ENCODE results near the gene SHISA9. TPM values are rescaled to one million over a fixed set of nuclear protein-coding genes. Genes with fewer than 3 reads are reported as not detected.

Gene SHISA9
- total RNA-seq, 2 donors from 2014 or later: 0.11 TPM; not detected in 1

GRCh38 chr16:13264749-13265552, 363.6 kb downstream of the SHISA9 start:
- ATAC-seq (no peak), DNase-seq (ENCODE audit: low spot score) (no peak)
- H3K4me1 Mint-ChIP-seq (ENCODE audit: low read depth in 2 of 2): no peaks in the 10 kb centered on the region
- H3K27ac Mint-ChIP-seq: no peak overlapping the region
- peaks cover 14% of the 10 kb centered on the region for H3K9me3 Mint-ChIP-seq
- no peaks in the 10 kb centered on the region for H3K27me3 Mint-ChIP-seq
- H3K4me3 Mint-ChIP-seq: no peak overlapping the region
- H3K36me3 Mint-ChIP-seq: peaks cover 7% of the 10 kb centered on the region

- H3K4me1 Mint-ChIP-seq (ENCODE audit: low read depth in 2 of 2): no peaks in the 10 kb centered on the region
- no peak for DNase-seq (ENCODE audit: low spot score)
- H3K27ac Mint-ChIP-seq: no peak overlapping the region
- H3K27me3 Mint-ChIP-seq: no peaks in the 10 kb centered on the region
- H3K36me3 Mint-ChIP-seq: no peaks in the 10 kb centered on the region
- H3K4me3 Mint-ChIP-seq: no peak overlapping the region
- no peak for ATAC-seq
- H3K9me3 Mint-ChIP-seq: peaks cover 7% of the 10 kb centered on the region
These were observed 368.0 kb downstream of the SHISA9 start for GRCh38 chr16:13269359-13269758.

GRCh38 chr16:13269905-13270528, 368.6 kb downstream of the SHISA9 start:
- Mint-ChIP-seq H3K9me3 (peaks cover 7% of the 10 kb centered on the region), H3K36me3 (no peaks in the 10 kb centered on the region), H3K27ac (no peak overlapping the region), H3K4me3 (no peak overlapping the region), H3K27me3 (no peaks in the 10 kb centered on the region), H3K4me1 (ENCODE audit: low read depth in 2 of 2) (no peaks in the 10 kb centered on the region)
- ATAC-seq: no peak
- DNase-seq (ENCODE audit: low spot score): no peak

GRCh38 chr16:13270602-13271001, 369.2 kb downstream of the SHISA9 start:
- Mint-ChIP-seq H3K4me1 (ENCODE audit: low read depth in 2 of 2) (no peaks in the 10 kb centered on the region), H3K27me3 (no peaks in the 10 kb centered on the region), H3K27ac (no peak overlapping the region), H3K4me3 (no peak overlapping the region), H3K36me3 (no peaks in the 10 kb centered on the region), H3K9me3 (peaks cover 4% of the 10 kb centered on the region)
- ATAC-seq (no peak), DNase-seq (ENCODE audit: low spot score) (no peak)

- no peaks in the 10 kb centered on the region for H3K27me3 Mint-ChIP-seq
- ATAC-seq (no peak), DNase-seq (ENCODE audit: low spot score) (no peak)
- H3K4me3 Mint-ChIP-seq: no peak overlapping the region
- H3K9me3 Mint-ChIP-seq: peaks cover 18% of the 10 kb centered on the region
- H3K27ac Mint-ChIP-seq: no peak overlapping the region
- H3K36me3 Mint-ChIP-seq: no peaks in the 10 kb centered on the region
- no peaks in the 10 kb centered on the region for H3K4me1 Mint-ChIP-seq (ENCODE audit: low read depth in 2 of 2)
These were observed 388.1 kb downstream of the SHISA9 start for GRCh38 chr16:13289515-13289914.

Other genes starting within 250 kb of the SHISA9 start
- gene CPPED1, start 97.7 kb upstream of the SHISA9 start, total RNA-seq: 10 to 100 TPM; 11.3 to 26.8 TPM